CD4-positive, alpha-beta T cell treated with Interferon alpha-2 for 1 hour (primary cell): Measurements from ENCODE around the gene NSD1.

Experiments
- DNase-seq, 2 donors: peaks; one replicate each; pipeline ENCODE4 v3.0.0-alpha.2; 2020 to 2022

The NSD1 gene

DNA sequence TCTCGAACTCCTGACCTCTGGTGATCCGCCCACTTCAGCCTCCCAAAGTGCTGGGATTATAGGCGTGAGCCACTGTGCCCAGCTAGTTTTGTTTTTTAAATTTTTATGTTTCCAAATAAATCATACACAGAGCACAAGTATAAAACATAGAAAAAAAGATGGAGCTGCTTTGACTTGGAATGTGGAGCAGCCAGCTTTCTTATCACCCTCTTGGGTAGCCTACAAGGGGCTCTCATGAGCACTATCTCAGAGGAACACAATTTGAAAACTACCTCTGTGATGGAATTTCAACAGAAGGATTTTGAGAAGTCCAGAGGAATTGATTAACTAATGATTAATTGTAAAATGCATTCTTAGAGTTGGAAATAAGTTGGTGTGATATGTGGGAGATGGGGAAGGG, 45.9 kb downstream of the NSD1 start:
- DNase-seq: no peak

GRCh38 chr5:177183142-177183541, 49.6 kb downstream of the NSD1 start:
- no peak for DNase-seq

DNA sequence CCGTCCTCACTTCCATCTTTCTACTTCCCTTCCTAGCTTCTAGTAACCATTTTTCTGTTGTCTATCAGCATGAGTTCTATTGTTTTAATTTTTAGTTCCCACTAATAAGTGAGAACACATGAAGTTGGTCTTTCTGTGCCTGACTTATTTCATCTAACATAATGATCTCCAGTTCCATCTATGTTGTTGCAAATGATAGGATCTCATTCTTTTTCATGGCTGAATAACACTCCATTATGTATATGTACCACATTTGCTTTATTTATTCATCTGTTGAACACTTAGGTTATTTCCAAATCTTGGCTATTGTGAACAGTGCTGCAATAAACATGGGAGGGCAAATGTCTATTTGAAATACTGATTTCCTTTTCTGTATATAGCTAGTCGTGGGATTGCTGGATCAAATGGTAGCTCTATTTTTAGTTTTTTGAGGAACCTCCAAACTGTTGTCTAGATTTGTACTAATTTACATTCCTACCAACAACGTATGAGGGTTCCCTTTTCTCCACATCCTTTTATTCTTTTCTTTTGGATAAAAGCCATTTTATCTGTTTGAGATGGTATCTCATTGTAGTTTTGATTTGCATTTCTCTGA, 50.3 kb downstream of the NSD1 start:
- no peak for DNase-seq

GRCh38 chr5:177185993-177186392, 52.4 kb downstream of the NSD1 start:
- DNase-seq: no peak

- DNase-seq: no peak
Measured at GRCh38 chr5:177186645-177187044, 53.1 kb downstream of the NSD1 start.

DNA sequence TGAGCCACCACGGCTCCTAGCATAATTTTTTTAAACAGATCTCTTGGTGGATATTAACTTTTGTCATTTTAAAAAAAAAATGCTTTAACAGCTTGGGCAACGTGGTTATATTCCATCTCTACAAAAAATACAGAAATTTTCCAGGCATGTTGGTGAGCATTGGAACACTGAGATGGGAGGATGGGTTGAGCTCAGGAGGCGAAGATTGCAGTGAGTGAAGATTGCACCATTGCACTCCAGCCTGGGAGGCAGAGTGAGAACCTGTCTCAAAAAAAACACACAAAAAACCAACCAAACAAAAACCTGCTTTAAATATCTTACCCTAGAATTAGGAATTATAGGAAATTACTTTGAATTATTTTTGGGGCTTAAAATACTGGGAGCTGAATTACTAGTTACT, 55.2 kb downstream of the NSD1 start:
- no peak for DNase-seq

DNA sequence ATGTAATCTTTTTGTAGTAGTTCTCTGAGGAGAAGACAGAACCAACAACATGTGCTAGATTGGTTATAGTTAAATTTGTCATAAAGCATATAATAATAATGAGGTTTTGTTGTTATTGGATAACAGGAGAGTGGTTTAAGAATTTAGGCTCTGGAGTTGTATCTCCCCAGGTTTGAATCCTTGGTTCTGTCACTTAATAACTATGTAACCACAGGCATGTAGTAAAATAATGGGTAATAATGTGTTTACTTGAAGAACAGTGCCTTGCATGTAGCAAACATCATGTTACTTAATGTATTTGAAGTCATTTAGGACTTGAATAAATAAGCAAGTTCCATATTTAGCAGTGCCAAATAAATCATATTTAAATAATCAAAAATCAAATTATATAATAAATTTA, 55.8 kb downstream of the NSD1 start:
- DNase-seq: no peak

GRCh38 chr5:177189965-177190364, 56.4 kb downstream of the NSD1 start:
- no peak for DNase-seq

DNA sequence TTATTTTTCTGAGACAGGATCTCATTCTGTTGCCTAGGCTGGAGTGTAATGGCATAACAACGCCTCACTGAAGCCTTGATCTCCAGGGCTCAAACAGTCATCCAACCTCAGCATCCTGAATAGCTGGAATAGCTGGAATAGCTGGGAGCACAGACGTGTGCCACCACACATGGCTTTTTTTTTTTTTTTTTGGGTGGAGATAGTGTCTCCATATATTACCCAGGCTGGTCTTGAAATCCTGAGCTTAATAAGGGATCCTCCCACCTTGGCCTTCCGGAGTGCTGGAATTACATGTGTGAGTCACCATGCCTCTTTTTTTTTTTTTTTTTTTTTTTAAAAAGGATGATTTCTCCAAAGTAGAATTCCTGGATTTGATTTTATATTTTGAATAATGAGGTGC, 60.7 kb downstream of the NSD1 start:
- DNase-seq: no peak

- DNase-seq: no peak
Measured at GRCh38 chr5:177195307-177195952, 61.9 kb downstream of the NSD1 start.

- DNase-seq: no peak
Measured at GRCh38 chr5:177198738-177199137, 65.2 kb downstream of the NSD1 start.

DNA sequence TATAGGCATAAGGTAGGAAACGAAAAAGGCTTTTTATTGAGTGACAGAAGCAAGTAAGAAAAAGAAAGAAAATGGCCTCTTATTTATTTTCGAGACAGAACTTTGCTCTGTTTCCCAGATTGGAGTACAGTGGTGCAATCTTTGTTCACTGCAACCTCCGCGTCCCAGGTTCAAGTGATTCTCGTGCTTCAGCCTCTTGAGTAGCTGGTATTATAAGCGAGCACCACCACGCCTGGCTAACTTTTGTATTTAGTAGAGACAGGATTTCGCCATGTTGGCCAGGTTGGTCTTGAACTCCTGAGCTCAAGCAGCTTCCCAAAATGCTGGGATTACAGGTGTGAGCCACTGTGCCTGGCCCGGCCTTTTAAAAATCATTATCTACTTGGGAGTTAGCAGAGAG, 70.7 kb downstream of the NSD1 start:
- DNase-seq: no peak

- DNase-seq: no peak
Measured at GRCh38 chr5:177209610-177210009, 76.0 kb downstream of the NSD1 start.

- DNase-seq: no peak
Measured at GRCh38 chr5:177212242-177212641, 78.7 kb downstream of the NSD1 start.

- no peak for DNase-seq
Measured at GRCh38 chr5:177220576-177220975, 87.0 kb downstream of the NSD1 start.

DNA sequence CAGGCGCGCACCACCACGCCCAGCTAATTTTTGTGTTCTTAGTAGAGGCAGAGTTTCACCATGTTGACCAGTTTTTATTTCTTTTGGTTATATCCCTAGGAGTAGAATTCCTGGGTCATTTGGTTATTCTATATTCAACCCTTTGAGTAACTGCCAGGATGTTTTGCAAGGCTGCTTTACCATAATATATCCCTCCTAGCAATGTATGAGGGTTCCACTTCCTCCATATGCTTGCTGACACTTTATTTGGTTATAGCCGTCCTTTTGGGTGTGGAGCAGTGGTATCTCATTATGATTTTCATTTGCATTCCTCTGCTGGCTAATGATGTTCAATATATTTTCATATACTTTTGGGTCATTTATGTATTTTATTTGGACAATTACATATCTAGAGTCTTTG, 88.7 kb downstream of the NSD1 start:
- no peak for DNase-seq

DNA sequence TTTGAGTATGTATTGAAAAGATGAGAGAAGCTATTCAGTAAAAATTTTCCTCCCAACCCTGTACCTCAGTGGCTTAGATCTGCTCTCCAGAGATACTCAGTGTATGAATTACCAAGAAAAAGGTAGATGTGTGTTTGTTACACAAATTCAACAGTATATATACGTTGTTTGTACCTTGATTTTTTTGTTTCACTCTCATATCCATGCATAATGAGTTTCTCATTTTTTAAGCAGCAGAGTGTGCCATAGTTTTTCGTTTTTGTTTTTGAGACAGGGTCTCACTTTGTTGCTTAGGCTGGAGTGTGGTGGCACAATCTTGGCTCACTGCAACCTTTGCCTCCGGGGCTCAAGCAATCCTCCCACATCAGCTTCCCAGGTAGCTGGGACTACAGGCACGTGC, 92.2 kb downstream of the NSD1 start:
- no peak for DNase-seq

DNA sequence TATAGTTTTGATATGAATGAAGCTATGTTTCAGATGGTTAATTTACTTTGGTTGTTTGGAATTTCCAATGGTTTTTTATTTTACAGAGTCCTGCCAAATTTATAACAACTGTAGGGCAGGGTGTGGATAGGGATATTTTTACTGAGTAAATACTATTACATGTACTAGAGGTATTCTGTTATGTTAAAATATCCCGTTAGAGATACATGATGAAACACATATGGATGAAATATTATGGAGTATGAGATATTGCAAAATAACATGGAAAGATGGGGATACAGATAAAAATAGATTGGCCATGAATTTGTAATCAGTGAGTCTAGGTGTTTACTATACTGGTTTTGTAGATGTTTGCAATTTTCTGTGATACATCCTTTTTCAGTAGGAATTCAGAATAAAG, 93.3 kb downstream of the NSD1 start:
- DNase-seq: no peak

GRCh38 chr5:177228751-177229150, 95.2 kb downstream of the NSD1 start:
- DNase-seq: no peak

DNA sequence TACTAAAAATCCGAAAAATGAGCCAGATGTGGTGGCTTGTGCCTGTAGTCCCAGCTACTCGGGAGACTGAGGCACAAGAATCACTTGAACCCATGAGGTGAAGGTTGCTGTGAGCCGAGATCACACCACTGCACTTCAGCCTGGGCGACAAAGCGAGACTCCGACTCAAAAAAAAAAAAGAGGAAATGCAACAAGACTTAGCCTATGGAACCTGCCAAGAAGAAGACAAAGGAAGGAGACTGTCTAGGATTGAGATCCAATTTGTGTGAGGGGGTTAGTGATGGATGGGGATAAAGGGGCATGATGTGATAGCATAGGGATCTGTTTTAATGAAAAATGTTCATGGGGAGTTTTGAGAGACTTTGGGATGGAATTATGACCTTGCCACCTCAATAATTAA, 97.1 kb downstream of the NSD1 start:
- no peak for DNase-seq

DNA sequence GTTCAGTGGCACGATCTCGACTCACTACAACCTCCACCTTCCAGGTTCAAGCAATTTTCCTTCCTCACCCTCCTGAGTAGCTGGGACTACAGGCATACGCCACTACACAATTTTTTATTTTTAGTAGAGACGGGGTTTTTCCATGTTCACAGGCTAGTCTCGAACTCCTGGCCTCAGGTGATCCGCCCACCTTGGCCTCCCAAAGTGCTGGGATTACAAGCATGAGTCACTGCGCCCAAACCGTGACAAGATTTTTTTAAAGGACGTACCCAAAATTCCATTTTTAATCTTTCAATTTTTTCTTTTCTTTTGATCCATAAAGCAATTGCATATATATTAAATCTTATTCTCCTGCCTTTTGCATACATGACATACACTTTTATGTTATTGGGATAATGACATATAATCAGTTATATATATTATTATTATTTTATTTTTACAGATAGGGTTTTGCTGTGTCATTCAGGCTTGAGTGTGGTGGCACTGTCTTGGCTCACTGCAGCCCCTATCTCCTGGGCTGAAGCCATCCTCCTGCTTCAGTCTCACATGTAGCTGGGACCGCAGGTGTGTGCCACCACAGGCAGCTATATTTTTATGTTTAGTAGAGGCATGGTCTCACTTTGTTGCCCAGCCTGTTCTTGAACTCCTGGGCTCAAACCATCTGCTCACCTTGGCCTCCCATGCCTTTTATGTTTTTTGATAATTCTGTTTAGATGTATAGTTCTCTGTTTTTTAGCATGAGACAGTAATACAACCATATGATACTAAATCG, 98.1 kb downstream of the NSD1 start:
- DNase-seq: no peak

DNA sequence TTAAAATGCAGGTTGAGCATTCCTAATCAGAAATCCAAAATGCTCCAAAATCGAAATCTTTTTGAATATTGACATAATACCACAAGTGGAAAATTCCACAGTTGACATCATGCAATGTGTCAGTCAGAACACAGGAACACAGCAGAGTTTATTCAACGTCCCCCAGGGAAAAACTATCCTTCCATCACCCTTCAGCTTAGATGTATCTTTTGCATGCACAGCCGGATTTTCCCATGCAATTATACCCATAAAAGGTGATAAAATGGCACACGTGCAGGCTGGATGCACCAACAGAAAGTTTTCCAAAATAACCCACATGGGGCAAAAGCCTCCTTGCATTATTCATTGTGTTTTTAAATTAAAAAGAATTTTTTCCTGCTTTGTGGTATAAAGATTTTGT, 98.8 kb downstream of the NSD1 start:
- DNase-seq: no peak

DNA sequence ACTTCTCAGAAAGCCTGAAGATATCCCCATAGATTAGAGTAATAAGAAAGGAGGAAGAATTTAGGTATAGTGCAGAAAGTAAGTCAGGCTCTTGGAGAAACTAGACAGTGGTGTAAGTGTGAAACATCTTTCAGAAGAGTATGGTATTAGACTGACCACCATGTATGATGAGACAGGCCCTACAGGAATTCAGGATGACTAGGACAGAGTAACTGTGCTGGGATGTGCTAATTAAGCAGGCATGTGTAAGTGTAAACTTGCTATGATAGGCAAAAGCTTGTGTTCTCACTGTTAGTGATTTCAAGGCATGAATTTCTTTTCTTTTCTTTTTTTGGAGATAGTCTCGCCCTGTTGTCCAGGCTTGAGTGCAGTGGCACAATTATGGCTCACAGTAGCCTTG, 99.2 kb downstream of the NSD1 start:
- DNase-seq: no peak

GRCh38 chr5:177233206-177233605, 99.6 kb downstream of the NSD1 start:
- no peak for DNase-seq

DNA sequence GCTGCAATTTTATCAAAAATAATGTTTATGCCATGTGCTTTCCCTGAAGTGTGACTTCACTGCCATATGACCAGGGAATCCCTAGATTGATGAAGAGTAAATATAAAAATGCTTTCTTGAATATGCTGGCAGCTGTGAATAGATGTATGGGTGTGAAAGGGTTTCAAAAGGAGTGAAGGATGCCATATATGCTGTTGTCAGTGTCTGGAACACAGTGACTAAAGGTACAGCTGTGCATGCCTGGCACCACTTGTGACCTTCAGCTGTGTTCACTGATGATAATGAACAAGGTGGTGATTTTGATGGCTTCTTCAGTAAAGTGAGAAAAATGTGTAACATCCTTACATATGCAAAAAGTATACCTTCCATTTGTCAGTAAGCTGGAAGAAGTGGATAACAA, 100.2 kb downstream of the NSD1 start:
- no peak for DNase-seq
